HepG2 (cell line): Measurements from ENCODE around the gene TYRP1. TPM values are rescaled to one million over a fixed set of nuclear protein-coding genes. Genes with fewer than 3 reads are reported as not detected.

Experiments
- ATAC-seq: fragments of 200-7000 bp; cut with Tn5 transposase; 3 replicates; pipeline ENCODE4 v1.9.1; 2020; ENCODE audit warnings: mild to moderate bottlenecking, moderate library complexity
- BruUV-seq: library from RNA; stranded (reverse); fragments of 400-500 nt; replicated peaks from 2 replicates; lab custom pipeline; 2021; lab: Mats Ljungman, UMichigan
- CTCF ChIA-PET: fragments of 300-600 bp; formaldehyde crosslinking; extraction: SDS; loops from one replicate; lab custom pipeline; 2021; ENCODE audit warnings: low total read pairs, inconsistent platforms, low intra/inter-chr PET ratio; lab: Yijun Ruan, JAX
- POLR2A ChIA-PET: fragments of 350-600 bp; sonication (Branson Sonifier 250); formaldehyde crosslinking; loops from one replicate; lab custom pipeline; 2020; ENCODE audit warnings: antibody characterized with exemption, inconsistent platforms; lab: Yijun Ruan, JAX
- DNase-seq: peaks from one replicate; pipeline ENCODE4 v3.0.0-alpha.2; 2015; ENCODE audit warnings: low spot score
- FAIRE-seq: peaks from 3 replicates; lab custom pipeline; 2011; peaks lifted over from hg19 to GRCh38; lab: Jason Lieb, UNC
- H2AFZ ChIP-seq: one replicate; pipeline ENCODE4 v1.6.1; 2011; ENCODE audit warnings: low read length, inconsistent platforms
- H3K27ac ChIP-seq: fragments of 300-600 bp; 3 replicates; pipeline ENCODE4 v1.8.0; 2011; ENCODE audit warnings: mixed run types, mild to moderate bottlenecking, mixed read lengths, low read length, inconsistent platforms; ENCODE audit not compliant: insufficient read depth; ENCODE audit errors: extremely low read length
- H3K27me3 ChIP-seq, 2 experiments: fragments of 200-600 bp in 1 of 2; 2 replicates in 1 of 2; 3 replicates in 1 of 2; pipeline versions ENCODE4 v1.6.0 to v1.8.0; 2011; ENCODE audit warnings: low read length in 2 of 2, mild to moderate bottlenecking in 2 of 2, moderate library complexity in 2 of 2, inconsistent platforms in 1 of 2; ENCODE audit not compliant: insufficient read depth in 2 of 2, control insufficient read depth in 1 of 2
- H3K36me3 ChIP-seq, 2 experiments: fragments of 200-600 bp in 1 of 2; replicated peaks in 1 of 2; 2 replicates in 1 of 2; 3 replicates in 1 of 2; pipeline versions ENCODE4 v1.5.1 to v1.8.0; 2011; ENCODE audit warnings: low read length in 2 of 2, inconsistent platforms in 1 of 2; ENCODE audit not compliant: insufficient read depth in 2 of 2, control insufficient read depth in 1 of 2
- H3K4me1 ChIP-seq: 2 replicates; pipeline ENCODE4 v1.5.1; 2012; ENCODE audit warnings: low read length, inconsistent platforms; ENCODE audit not compliant: insufficient read depth
- H3K4me2 ChIP-seq: 2 replicates; pipeline ENCODE4 v1.6.0; 2011; ENCODE audit warnings: low read depth, low read length, inconsistent platforms
- H3K4me3 ChIP-seq, 3 experiments: fragments of 200-600 bp in 1 of 3; sonication (generic), shearing (Covaris generic) in 1 of 3; replicated peaks in 1 of 3; 2 replicates each; pipeline ENCODE4 v1.5.1; 2011 to 2016; ENCODE audit warnings: low read length in 3 of 3, inconsistent platforms in 2 of 3, low read depth in 2 of 3, mild to moderate bottlenecking in 2 of 3, control low read depth in 1 of 3, mixed read lengths in 1 of 3; ENCODE audit not compliant: insufficient read depth in 1 of 3
- H3K79me2 ChIP-seq: one replicate; pipeline ENCODE4 v1.6.1; 2011; ENCODE audit warnings: low read length, inconsistent platforms; ENCODE audit not compliant: insufficient read depth
- H3K9ac ChIP-seq: 2 replicates; pipeline ENCODE4 v1.6.0; 2011; ENCODE audit warnings: mild to moderate bottlenecking, low read depth, low read length, inconsistent platforms; ENCODE audit not compliant: insufficient read depth
- H3K9me3 ChIP-seq: 2 replicates; pipeline ENCODE4 v1.5.1; 2012; ENCODE audit warnings: mild to moderate bottlenecking, low read length
- H4K20me1 ChIP-seq: 2 replicates; pipeline ENCODE4 v1.6.0; 2011; ENCODE audit warnings: inconsistent platforms, mild to moderate bottlenecking, low read length, moderate library complexity; ENCODE audit not compliant: insufficient read depth
- ATF1 ChIP-seq: IDR thresholded peaks from 2 replicates; pipeline ENCODE4 v1.6.1; 2016; ENCODE audit warnings: mild to moderate bottlenecking, control low read depth
- ATF7-NPFF ChIP-seq: sonication (generic); formaldehyde crosslinking; IDR thresholded peaks from 2 replicates; pipeline ENCODE4 v1.8.1; 2023; ENCODE audit warnings: mild to moderate bottlenecking, low read depth, missing genetic modification reagents, moderate library complexity
- CREB1 ChIP-seq, 2 experiments: fragments of 450-650 bp in 1 of 2; IDR thresholded peaks; 2 replicates each; pipeline ENCODE4 v1.6.1; 2016 to 2017; ENCODE audit warnings: control low read depth in 1 of 2, mild to moderate bottlenecking in 1 of 2, missing compliant biosample characterization in 1 of 2, missing genetic modification characterization in 1 of 2
- KAT2B ChIP-seq: fragments of 150-350 bp; IDR thresholded peaks from 2 replicates; pipeline ENCODE4 v1.6.1; 2014; ENCODE audit warnings: low read depth, low read length, borderline replicate concordance
- NONO ChIP-seq, 2 experiments: fragments of 450-650 bp in 1 of 2; sonication (generic) in 1 of 2; formaldehyde crosslinking in 1 of 2; IDR thresholded peaks in 1 of 2; conservative IDR thresholded peaks in 1 of 2; 2 replicates each; pipeline versions ENCODE4 v1.6.1 to v1.8.0; 2017 to 2022; ENCODE audit warnings: mild to moderate bottlenecking in 1 of 2, missing genetic modification reagents in 1 of 2, moderate library complexity in 1 of 2
- SP2 ChIP-seq: sonication (generic); formaldehyde crosslinking; IDR thresholded peaks from 2 replicates; pipeline ENCODE4 v1.5.1; 2020; ENCODE audit warnings: mild to moderate bottlenecking, missing genetic modification reagents
- ZBTB7B ChIP-seq: sonication (generic); formaldehyde crosslinking; IDR thresholded peaks from 2 replicates; pipeline ENCODE4 v1.4.0; 2020; ENCODE audit warnings: missing genetic modification reagents
- ZNF136 ChIP-seq: sonication (generic); formaldehyde crosslinking; IDR thresholded peaks from 2 replicates; pipeline ENCODE4 v1.8.1; 2022; ENCODE audit warnings: low read depth, mild to moderate bottlenecking, moderate library complexity, missing genetic modification reagents
- ZNF143 ChIP-seq: sonication (generic); formaldehyde crosslinking; IDR thresholded peaks from 2 replicates; pipeline ENCODE4 v1.4.0; 2020; ENCODE audit warnings: missing genetic modification reagents
- ZNF17 ChIP-seq: sonication (generic); formaldehyde crosslinking; IDR thresholded peaks from 2 replicates; pipeline ENCODE4 v1.5.0; 2020; ENCODE audit warnings: mild to moderate bottlenecking, missing genetic modification reagents
- ZNF367 ChIP-seq: sonication (generic); formaldehyde crosslinking; IDR thresholded peaks from 2 replicates; pipeline ENCODE4 v1.4.0; 2020; ENCODE audit warnings: missing genetic modification reagents, borderline replicate concordance
- WGBS: methylation state at CpG from one replicate; pipeline ENCODE4 v1.1.6; 2017; ENCODE audit warnings: low lambda C conversion rate; 5-methylcytosine and 5-hydroxymethylcytosine counted together
- in situ Hi-C: cut with HindIII; loops from 2 replicates; pipeline ENCODE4 v1.10.0; 2017; ENCODE audit warnings: low pct_unique_long_range_greater_than_20kb; ENCODE audit not compliant: extremely low pct_ligation_motif_present
- intact Hi-C: fragments of 100-400 bp; cut with micrococcal nuclease; formaldehyde crosslinking; loops from one replicate; pipeline ENCODE4 v1.10.0; 2022; ENCODE audit not compliant: unreplicated experiment
- polyA plus RNA-seq, 8 experiments: library from polyadenylated mRNA; depleted of rRNA in 3 of 8; stranded (reverse) in 7 of 8; unstranded in 1 of 8; fragments of >200 nt; fragmentation: Illumina TruSeq in 4 of 8; extraction: Trizol in 4 of 8; gene quantifications; 2 replicates each; pipeline versions ENCODE4 v1.2.1 to v1.2.3, GENCODE V29; 2011 to 2016; ENCODE audit warnings: low read depth in 4 of 8, missing spikeins in 1 of 8, mixed read lengths in 1 of 8; ENCODE audit not compliant: insufficient read depth in 1 of 8
- total RNA-seq, 5 experiments: library from RNA; depleted of rRNA; stranded (reverse); fragments of >200 nt; fragmentation: Illumina TruSeq; extraction: Trizol; gene quantifications; 2 replicates each; pipeline ENCODE4 v1.2.3, GENCODE V29; 2016; ENCODE audit warnings: low read depth in 1 of 5
- TF ChIP-seq, protein P1 (sequence below): sonication (generic); formaldehyde crosslinking; conservative IDR thresholded peaks from 2 replicates; pipeline ENCODE4 v1.4.0; 2020; ENCODE audit warnings: missing genetic modification reagents
- TF ChIP-seq, protein P2 (sequence below): sonication (generic); formaldehyde crosslinking; IDR thresholded peaks from 2 replicates; pipeline ENCODE4 v1.8.1; 2022; ENCODE audit warnings: mild to moderate bottlenecking, missing genetic modification reagents
- TF ChIP-seq, protein P3 (sequence below): sonication (generic); formaldehyde crosslinking; IDR thresholded peaks from 2 replicates; pipeline ENCODE4 v1.4.0; 2020; ENCODE audit warnings: mild to moderate bottlenecking, missing genetic modification reagents

TYRP1 gene
- total and polyA plus RNA-seq, 2 of the 13 experiments (the other 11 are each of a cell fraction or from before 2014, with no cell fraction given) = 0.04 TPM; not detected in 1

GRCh38 chr9:12680341-12680740 is 12.8 kb upstream of the TYRP1 start:
- no TSS peak for BruUV-seq
- no peak overlapping the region for H3K9ac ChIP-seq
- no peaks in the 10 kb centered on the region for H3K4me1 ChIP-seq
- no peak overlapping the region for H3K4me3 ChIP-seq
- no peaks in the 10 kb centered on the region for H3K36me3 ChIP-seq
- H3K79me2 ChIP-seq = no peaks in the 10 kb centered on the region
- H2AFZ ChIP-seq = no peak overlapping the region
- in situ Hi-C loops (no loop called here), intact Hi-C loops (no loop called here)
- WGBS = 0% methylated on average over 2 of the region's 2 CpGs
- no peaks in the 10 kb centered on the region for H3K27me3 ChIP-seq
- no peaks in the 10 kb centered on the region for H4K20me1 ChIP-seq
- TF ChIP-seq ZBTB7B (no peak), SP2 (no peak), ZNF367 (CRISPR knock-in tag) (no peak), CREB1 (IDR thresholded peaks at IDR 0.05) (no peak), CREB1 (CRISPR knock-in tag; IDR thresholded peaks at IDR 0.05) (no peak), ATF1 (CRISPR knock-in tag) (no peak), ZNF143 (CRISPR knock-in tag) (no peak), NONO (IDR thresholded peaks at IDR 0.05) (no peak), NONO (CRISPR knock-in tag; conservative IDR thresholded peaks at IDR 0.05) (no peak), ZNF17 (no peak), KAT2B (no peak), ZNF136 (CRISPR knock-in tag) (no peak), ATF7-NPFF (CRISPR knock-in tag) (no peak)
- TF ChIP-seq, protein P1, sequence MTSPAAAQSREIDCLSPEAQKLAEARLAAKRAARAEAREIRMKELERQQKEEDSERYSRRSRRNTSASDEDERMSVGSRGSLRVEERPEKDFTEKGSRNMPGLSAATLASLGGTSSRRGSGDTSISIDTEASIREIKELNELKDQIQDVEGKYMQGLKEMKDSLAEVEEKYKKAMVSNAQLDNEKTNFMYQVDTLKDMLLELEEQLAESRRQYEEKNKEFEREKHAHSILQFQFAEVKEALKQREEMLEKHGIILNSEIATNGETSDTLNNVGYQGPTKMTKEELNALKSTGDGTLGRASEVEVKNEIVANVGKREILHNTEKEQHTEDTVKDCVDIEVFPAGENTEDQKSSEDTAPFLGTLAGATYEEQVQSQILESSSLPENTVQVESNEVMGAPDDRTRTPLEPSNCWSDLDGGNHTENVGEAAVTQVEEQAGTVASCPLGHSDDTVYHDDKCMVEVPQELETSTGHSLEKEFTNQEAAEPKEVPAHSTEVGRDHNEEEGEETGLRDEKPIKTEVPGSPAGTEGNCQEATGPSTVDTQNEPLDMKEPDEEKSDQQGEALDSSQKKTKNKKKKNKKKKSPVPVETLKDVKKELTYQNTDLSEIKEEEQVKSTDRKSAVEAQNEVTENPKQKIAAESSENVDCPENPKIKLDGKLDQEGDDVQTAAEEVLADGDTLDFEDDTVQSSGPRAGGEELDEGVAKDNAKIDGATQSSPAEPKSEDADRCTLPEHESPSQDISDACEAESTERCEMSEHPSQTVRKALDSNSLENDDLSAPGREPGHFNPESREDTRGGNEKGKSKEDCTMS (CRISPR knock-in tag) = no peak
- TF ChIP-seq, protein P2, sequence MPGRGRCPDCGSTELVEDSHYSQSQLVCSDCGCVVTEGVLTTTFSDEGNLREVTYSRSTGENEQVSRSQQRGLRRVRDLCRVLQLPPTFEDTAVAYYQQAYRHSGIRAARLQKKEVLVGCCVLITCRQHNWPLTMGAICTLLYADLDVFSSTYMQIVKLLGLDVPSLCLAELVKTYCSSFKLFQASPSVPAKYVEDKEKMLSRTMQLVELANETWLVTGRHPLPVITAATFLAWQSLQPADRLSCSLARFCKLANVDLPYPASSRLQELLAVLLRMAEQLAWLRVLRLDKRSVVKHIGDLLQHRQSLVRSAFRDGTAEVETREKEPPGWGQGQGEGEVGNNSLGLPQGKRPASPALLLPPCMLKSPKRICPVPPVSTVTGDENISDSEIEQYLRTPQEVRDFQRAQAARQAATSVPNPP (CRISPR knock-in tag) = no peak
- TF ChIP-seq, protein P3, sequence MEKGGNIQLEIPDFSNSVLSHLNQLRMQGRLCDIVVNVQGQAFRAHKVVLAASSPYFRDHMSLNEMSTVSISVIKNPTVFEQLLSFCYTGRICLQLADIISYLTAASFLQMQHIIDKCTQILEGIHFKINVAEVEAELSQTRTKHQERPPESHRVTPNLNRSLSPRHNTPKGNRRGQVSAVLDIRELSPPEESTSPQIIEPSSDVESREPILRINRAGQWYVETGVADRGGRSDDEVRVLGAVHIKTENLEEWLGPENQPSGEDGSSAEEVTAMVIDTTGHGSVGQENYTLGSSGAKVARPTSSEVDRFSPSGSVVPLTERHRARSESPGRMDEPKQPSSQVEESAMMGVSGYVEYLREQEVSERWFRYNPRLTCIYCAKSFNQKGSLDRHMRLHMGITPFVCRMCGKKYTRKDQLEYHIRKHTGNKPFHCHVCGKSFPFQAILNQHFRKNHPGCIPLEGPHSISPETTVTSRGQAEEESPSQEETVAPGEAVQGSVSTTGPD = no peak
- FAIRE-seq (no peak), DNase-seq (no peak), ATAC-seq (no peak)
- ChIA-PET CTCF (no interaction called here), POLR2A (no interaction called here)
- H3K27ac ChIP-seq = no peak overlapping the region
- no peak overlapping the region for H3K4me2 ChIP-seq
- H3K9me3 ChIP-seq = no peaks in the 10 kb centered on the region
